CD8-positive, alpha-beta memory T cell (primary cell): ENCODE results near the gene SLC44A1. TPM values are rescaled to one million over a fixed set of nuclear protein-coding genes. Genes with fewer than 3 reads are reported as not detected.
A peak's percentile ranks its signal among the peaks of the same experiment; 100 is the strongest.

ENCODE experiments used
- CTCF ChIA-PET: fragments of 350-600 bp; sonication (Branson Sonifier 250); formaldehyde crosslinking; loops from one replicate; lab custom pipeline; 2021; ENCODE audit warnings: antibody characterized with exemption; lab: Charles Lee
- POLR2A ChIA-PET: fragments of 350-600 bp; sonication (Branson Sonifier 250); formaldehyde crosslinking; loops from one replicate; lab custom pipeline; 2021; ENCODE audit warnings: antibody characterized with exemption; lab: Charles Lee
- DNase-seq, 5 donors: peaks; one replicate each; pipeline versions ENCODE4 v3.0.0 to v3.0.0-alpha.2; 2020 to 2022; ENCODE audit warnings: mixed read lengths in 1 of 5
- H3K27ac ChIP-seq: one replicate; pipeline ENCODE4 v1.7.0; 2013; ENCODE audit warnings: low read depth, mild to moderate bottlenecking, low read length, moderate library complexity
- H3K27me3 ChIP-seq: 2 replicates; pipeline ENCODE4 v1.7.0; 2013; ENCODE audit warnings: low read length, mild to moderate bottlenecking; ENCODE audit not compliant: insufficient read depth, poor library complexity, severe bottlenecking
- H3K36me3 ChIP-seq: 2 replicates; pipeline ENCODE4 v1.7.0; 2013; ENCODE audit warnings: mild to moderate bottlenecking, low read length, moderate library complexity; ENCODE audit not compliant: insufficient read depth
- H3K4me1 ChIP-seq: 2 replicates; pipeline ENCODE4 v1.7.0; 2013; ENCODE audit warnings: mild to moderate bottlenecking, low read length, moderate library complexity; ENCODE audit not compliant: insufficient read depth
- H3K4me3 ChIP-seq: 2 replicates; pipeline ENCODE4 v1.7.0; 2013; ENCODE audit warnings: mild to moderate bottlenecking, low read length
- H3K9me3 ChIP-seq: 2 replicates; pipeline ENCODE4 v1.7.0; 2013; ENCODE audit warnings: mild to moderate bottlenecking, low read length
- H3K27ac Mint-ChIP-seq, 8 donors: one replicate each; pipeline ENCODE4 v1.8.0; 2020 to 2021; ENCODE audit warnings: mixed read lengths in 8 of 8, mild to moderate bottlenecking in 6 of 8, inconsistent platforms in 3 of 8, moderate library complexity in 3 of 8
- H3K27me3 Mint-ChIP-seq, 2 donors: one replicate each; pipeline ENCODE4 v1.8.0; 2020 to 2021; ENCODE audit warnings: mixed read lengths in 2 of 2, mild to moderate bottlenecking in 1 of 2, moderate library complexity in 1 of 2
- H3K36me3 Mint-ChIP-seq, 3 donors: one replicate each; pipeline ENCODE4 v1.8.0; 2020 to 2021; ENCODE audit warnings: mixed read lengths in 3 of 3, inconsistent platforms in 1 of 3, mild to moderate bottlenecking in 1 of 3
- H3K4me1 Mint-ChIP-seq, 3 donors: one replicate each; pipeline ENCODE4 v1.8.0; 2020 to 2021; ENCODE audit warnings: mixed read lengths in 3 of 3, inconsistent platforms in 1 of 3, mild to moderate bottlenecking in 1 of 3
- H3K4me3 Mint-ChIP-seq, 7 donors: one replicate each; pipeline ENCODE4 v1.8.0; 2020 to 2021; ENCODE audit warnings: mixed read lengths in 7 of 7, mild to moderate bottlenecking in 6 of 7, moderate library complexity in 4 of 7, inconsistent platforms in 2 of 7
- H3K9me3 Mint-ChIP-seq, 5 donors: one replicate each; pipeline ENCODE4 v1.8.0; 2020 to 2022; ENCODE audit warnings: mixed read lengths in 5 of 5, mild to moderate bottlenecking in 3 of 5, moderate library complexity in 2 of 5, inconsistent platforms in 1 of 5
- polyA plus RNA-seq: library from polyadenylated mRNA; unstranded; fragments of 300-500 nt; fragmentation: Illumina TruSeq; gene quantifications from one replicate; pipeline ENCODE4 v1.2.3, GENCODE V29; 2021
- total RNA-seq, 2 experiments: library from RNA; stranded (reverse); gene quantifications; one replicate each; pipeline ENCODE4 v1.2.3, GENCODE V29; 2021

Gene SLC44A1
- total and polyA plus RNA-seq, 3 experiments from 2014 or later: 7.8 to 14.9 (median 8.3) TPM

DNA sequence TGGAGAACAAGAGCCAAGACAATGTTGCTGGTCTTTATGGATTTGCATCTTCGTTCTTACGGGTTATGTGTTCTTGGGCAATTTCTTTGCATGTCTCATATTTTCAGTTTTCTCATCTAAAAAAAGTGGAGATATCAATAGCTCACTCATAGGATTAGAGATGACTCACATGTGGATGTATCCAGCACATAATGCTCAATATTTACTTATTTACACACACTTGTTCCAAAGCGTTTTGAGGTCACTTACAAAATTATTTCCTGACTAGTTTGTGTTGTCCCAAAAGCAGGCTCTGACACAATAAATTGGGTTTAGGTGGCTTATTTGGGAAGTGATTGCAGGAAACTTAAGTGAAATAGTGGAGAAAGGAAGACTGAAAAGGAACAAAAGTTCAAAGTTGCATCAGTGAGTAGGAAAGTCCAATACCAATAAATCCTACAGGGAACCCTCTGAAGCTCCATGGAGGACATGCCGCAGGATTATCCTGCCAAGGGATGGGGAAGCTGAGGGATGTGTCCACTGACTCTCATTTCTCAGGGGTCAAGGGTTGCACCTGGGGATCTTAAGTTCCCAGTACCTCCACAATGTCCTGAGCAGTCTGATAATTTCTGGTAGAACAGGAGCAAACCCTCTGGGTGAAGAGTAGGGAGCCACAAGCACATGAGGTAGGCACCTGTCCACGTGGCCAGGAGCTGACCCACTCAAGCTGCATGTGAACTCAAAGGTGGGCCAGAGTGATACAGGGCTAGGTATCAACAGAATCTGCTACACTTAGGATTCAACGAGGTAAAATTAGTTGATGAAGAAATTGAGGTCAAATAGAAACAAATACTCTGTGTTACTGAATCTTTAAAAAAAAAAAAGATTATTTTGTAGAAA lies 37.4 kb upstream of the SLC44A1 start:
- DNase-seq: no peak
- no peak overlapping the region for H3K27ac ChIP-seq
- no peaks in the 10 kb centered on the region for H3K36me3 ChIP-seq
- H3K4me1 Mint-ChIP-seq: no peaks in the 10 kb centered on the region
- H3K4me1 ChIP-seq: no peaks in the 10 kb centered on the region
- H3K9me3 Mint-ChIP-seq: no peaks in the 10 kb centered on the region
- ChIA-PET POLR2A (no interaction called here), CTCF (no interaction called here)
- H3K27ac Mint-ChIP-seq: no peak overlapping the region
- H3K9me3 ChIP-seq: no peaks in the 10 kb centered on the region
- H3K4me3 ChIP-seq: no peak overlapping the region
- H3K27me3 ChIP-seq: no peaks in the 10 kb centered on the region
- H3K27me3 Mint-ChIP-seq: no peaks in the 10 kb centered on the region
- no peak overlapping the region for H3K4me3 Mint-ChIP-seq
- no peaks in the 10 kb centered on the region for H3K36me3 Mint-ChIP-seq

DNA sequence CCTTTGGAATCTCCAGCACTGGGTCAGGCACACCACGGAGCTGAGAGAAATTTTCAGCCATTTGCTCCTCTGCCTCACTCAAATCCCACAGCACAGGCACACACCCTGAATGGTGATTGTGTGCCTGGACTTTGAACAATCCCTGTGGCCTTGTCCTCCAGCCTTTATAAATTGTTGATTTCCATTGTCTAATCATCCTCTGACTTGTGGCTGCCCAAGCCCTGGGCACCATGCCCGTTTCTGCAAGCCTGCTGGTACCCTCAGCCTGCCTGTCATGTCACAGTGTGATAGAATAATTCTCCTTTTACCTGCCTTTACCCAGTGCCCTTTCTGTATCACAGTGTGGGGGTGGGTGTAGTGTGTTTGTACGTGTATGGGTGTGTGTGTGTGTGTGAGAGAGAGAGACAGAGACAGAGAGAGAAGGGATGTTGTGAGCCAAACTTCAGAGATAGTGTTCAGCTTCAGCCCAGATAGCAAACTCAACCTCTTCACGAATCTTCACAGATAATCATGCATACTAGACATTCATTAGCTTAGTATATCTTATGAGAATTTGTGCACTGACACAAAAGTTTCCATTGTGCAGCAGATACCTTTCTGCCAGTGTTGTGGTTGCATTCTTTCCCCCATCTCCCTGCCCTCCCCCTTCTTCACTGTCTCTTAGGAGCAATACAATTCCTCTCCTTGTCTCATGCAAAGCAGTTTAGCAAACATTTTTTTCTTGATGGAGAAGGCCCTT lies 27.8 kb upstream of the SLC44A1 start:
- Mint-ChIP-seq H3K36me3 (no peaks in the 10 kb centered on the region), H3K9me3 (no peaks in the 10 kb centered on the region), H3K4me1 (no peaks in the 10 kb centered on the region), H3K27ac (peak overlapping the region in 1 of 8 donors; percentile 25), H3K27me3 (peaks cover 6 to 23% of the 10 kb centered on the region in 2 donors), H3K4me3 (no peak overlapping the region)
- Histone ChIP-seq H3K4me3 (no peak overlapping the region), H3K36me3 (no peaks in the 10 kb centered on the region), H3K9me3 (no peaks in the 10 kb centered on the region), H3K4me1 (no peaks in the 10 kb centered on the region), H3K27me3 (no peaks in the 10 kb centered on the region), H3K27ac (no peak overlapping the region)
- CTCF ChIA-PET: interaction anchor here (0.6 kb wide), 1 partner anchor 264 kb away, joined by 3 read pairs; no protein-coding TSS in a partner anchor
- DNase-seq: no peak
- POLR2A ChIA-PET: no interaction called here

DNA sequence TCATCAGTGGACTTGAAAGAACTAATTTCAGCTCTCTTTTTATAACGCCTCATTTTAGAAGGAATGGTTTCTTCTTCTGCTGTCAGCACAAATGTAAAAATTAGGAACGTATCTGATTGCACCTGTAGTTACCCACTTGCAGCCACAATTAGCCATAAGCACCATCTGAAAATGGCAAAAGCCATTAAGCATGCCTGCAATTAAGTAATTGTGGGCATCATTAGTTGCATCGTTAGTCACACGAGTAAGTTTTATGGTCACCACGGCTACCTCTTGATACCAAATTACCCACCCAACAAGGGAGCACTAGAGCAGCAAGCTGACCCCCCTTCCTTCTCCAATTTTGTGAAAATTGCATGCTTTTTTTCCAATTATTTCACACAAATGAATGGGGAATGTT lies 25.8 kb upstream of the SLC44A1 start:
- Histone ChIP-seq H3K36me3 (no peaks in the 10 kb centered on the region), H3K9me3 (no peaks in the 10 kb centered on the region), H3K4me1 (no peaks in the 10 kb centered on the region), H3K27me3 (no peaks in the 10 kb centered on the region), H3K27ac (no peak overlapping the region), H3K4me3 (no peak overlapping the region)
- Mint-ChIP-seq H3K4me3 (no peak overlapping the region), H3K36me3 (peaks cover 0 to 3% (median 0%) of the 10 kb centered on the region in 3 donors), H3K9me3 (peaks cover 0 to 10% (median 7%) of the 10 kb centered on the region in 5 donors), H3K4me1 (no peaks in the 10 kb centered on the region), H3K27me3 (peaks cover 6 to 23% of the 10 kb centered on the region in 2 donors), H3K27ac (no peak overlapping the region)
- POLR2A ChIA-PET: no interaction called here
- DNase-seq: no peak
- CTCF ChIA-PET: no interaction called here

DNA sequence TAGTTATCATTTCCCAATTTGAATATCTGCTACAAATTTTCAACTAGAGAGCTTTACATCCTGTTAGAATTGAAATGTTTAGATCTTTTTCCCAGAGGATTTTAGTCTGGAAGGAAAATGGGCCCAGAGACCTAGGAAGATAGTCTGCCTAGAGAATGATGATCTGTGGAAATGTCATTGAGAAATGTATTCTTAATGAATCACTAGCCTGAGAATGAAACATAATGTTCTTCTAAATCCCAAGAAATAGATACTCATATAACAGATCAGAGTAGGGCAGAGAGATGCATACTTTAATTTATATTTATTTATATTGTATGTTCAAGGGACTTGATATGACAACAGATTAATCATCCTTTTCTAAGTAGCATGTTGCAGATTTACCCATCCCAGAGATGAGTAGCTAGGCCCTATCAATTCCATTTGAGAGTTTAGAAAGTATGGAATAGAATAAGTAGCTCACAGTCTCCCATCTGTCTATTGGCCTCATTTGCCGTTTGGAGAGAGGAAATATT lies 25.1 kb upstream of the SLC44A1 start:
- Histone ChIP-seq H3K9me3 (no peaks in the 10 kb centered on the region), H3K4me3 (no peak overlapping the region), H3K27ac (no peak overlapping the region), H3K27me3 (no peaks in the 10 kb centered on the region), H3K36me3 (no peaks in the 10 kb centered on the region), H3K4me1 (no peaks in the 10 kb centered on the region)
- Mint-ChIP-seq H3K4me3 (no peak overlapping the region), H3K9me3 (peaks cover 5 to 17% (median 13%) of the 10 kb centered on the region in 5 donors), H3K27ac (no peak overlapping the region), H3K27me3 (peaks cover 6 to 21% of the 10 kb centered on the region in 2 donors), H3K36me3 (peaks cover 0 to 10% (median 0%) of the 10 kb centered on the region in 3 donors), H3K4me1 (no peaks in the 10 kb centered on the region)
- no peak for DNase-seq
- CTCF ChIA-PET: no interaction called here
- POLR2A ChIA-PET: no interaction called here

DNA sequence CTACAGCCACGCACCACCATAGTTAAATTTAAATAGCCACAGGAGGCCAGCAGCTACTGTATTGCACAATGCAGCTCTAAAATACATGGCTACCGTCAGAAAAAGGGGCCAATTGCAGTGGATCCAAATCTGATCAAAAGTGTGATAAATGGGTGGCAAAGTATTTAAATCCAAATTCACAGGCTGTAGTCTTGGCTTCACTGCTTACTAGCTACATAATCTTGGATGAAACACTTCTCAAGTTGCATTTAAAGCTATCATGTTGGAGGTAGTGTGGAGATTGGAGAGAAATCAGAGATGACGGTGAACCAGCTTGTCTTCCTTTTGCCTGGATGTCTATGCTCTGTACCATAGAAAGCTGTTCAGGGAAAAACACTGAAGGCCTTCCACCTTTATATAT lies 24.0 kb upstream of the SLC44A1 start:
- Mint-ChIP-seq H3K27ac (no peak overlapping the region), H3K9me3 (peaks cover 14 to 26% (median 22%) of the 10 kb centered on the region in 5 donors), H3K27me3 (peaks cover 3 to 23% of the 10 kb centered on the region in 2 donors), H3K4me1 (no peaks in the 10 kb centered on the region), H3K36me3 (peaks cover 0 to 14% (median 0%) of the 10 kb centered on the region in 3 donors), H3K4me3 (no peak overlapping the region)
- CTCF ChIA-PET: no interaction called here
- Histone ChIP-seq H3K4me3 (no peak overlapping the region), H3K9me3 (no peaks in the 10 kb centered on the region), H3K27me3 (no peaks in the 10 kb centered on the region), H3K36me3 (no peaks in the 10 kb centered on the region), H3K27ac (no peak overlapping the region), H3K4me1 (no peaks in the 10 kb centered on the region)
- POLR2A ChIA-PET: no interaction called here
- no peak for DNase-seq

DNA sequence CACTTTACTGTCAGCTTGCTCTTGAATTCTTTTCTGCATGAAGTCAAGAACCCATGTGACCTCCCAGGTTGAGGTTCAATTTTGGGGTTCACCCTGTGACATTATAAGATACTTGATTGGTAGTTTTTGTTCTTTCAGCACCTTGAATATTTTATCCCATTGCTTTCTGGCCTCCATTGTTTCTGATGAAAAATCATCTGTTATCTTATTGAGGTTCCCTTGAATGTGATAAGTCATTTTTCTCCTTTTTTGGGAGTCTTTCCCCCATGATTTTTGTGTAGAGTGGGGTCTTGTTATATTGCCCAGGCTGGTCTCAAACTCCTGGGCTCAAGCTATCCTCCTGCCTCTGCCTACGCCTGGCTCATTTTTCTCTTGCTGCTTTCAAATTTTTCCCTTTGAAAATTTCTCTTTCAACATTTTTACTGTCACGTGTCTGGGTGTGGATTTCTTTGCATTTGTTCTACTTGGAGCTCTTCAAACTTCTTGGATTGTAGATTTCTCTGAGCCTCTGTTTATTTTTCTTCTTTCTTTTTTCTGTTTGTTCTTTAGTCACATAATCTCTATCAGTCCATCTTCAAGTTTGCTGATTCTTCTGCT lies 20.8 kb upstream of the SLC44A1 start:
- Histone ChIP-seq H3K27me3 (no peaks in the 10 kb centered on the region), H3K36me3 (no peaks in the 10 kb centered on the region), H3K4me1 (no peaks in the 10 kb centered on the region), H3K4me3 (no peak overlapping the region), H3K27ac (no peak overlapping the region), H3K9me3 (no peaks in the 10 kb centered on the region)
- Mint-ChIP-seq H3K4me3 (no peak overlapping the region), H3K9me3 (peaks cover 14 to 26% (median 24%) of the 10 kb centered on the region in 5 donors), H3K36me3 (peaks cover 0 to 14% (median 0%) of the 10 kb centered on the region in 3 donors), H3K27me3 (peaks cover 0 to 16% of the 10 kb centered on the region in 2 donors), H3K27ac (no peak overlapping the region), H3K4me1 (no peaks in the 10 kb centered on the region)
- ChIA-PET POLR2A (no interaction called here), CTCF (no interaction called here)
- no peak for DNase-seq

DNA sequence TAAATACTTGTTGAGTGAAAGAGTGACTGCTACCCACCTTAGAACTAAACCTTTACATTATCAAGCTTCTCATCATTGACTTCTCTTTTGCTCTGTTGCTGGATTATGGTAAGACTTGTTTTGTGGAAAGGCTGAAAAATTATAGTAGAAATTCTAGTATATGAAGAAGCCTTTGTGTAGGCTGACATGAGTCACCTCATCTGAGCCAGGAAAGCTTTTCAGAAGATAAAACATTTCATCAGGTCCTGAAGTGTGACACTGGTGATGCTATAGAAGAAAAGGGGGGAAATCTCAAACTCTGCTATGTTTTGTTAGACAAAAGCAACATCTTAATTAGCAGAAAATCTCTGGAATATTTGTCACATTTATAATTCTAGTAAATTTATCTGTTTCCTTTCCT lies 18.4 kb upstream of the SLC44A1 start:
- H3K27ac Mint-ChIP-seq: no peak overlapping the region
- peaks cover 3 to 20% of the 10 kb centered on the region in 2 donors for H3K27me3 Mint-ChIP-seq
- CTCF ChIA-PET: no interaction called here
- H3K4me3 Mint-ChIP-seq: no peak overlapping the region
- Histone ChIP-seq H3K4me3 (no peak overlapping the region), H3K4me1 (no peaks in the 10 kb centered on the region), H3K27me3 (no peaks in the 10 kb centered on the region), H3K36me3 (no peaks in the 10 kb centered on the region), H3K9me3 (no peaks in the 10 kb centered on the region), H3K27ac (no peak overlapping the region)
- H3K4me1 Mint-ChIP-seq: no peaks in the 10 kb centered on the region
- DNase-seq: no peak
- H3K9me3 Mint-ChIP-seq: peaks cover 14 to 26% (median 24%) of the 10 kb centered on the region in 5 donors
- POLR2A ChIA-PET: no interaction called here
- peaks cover 0 to 17% (median 0%) of the 10 kb centered on the region in 3 donors for H3K36me3 Mint-ChIP-seq
